GM10248 (cell line): ENCODE measurements around the gene EHHADH.

ENCODE experiments used
- CTCF ChIA-PET: fragments of 300-600 bp; sonication (Branson Sonifier 250); formaldehyde crosslinking; extraction: SDS; loops from one replicate; lab custom pipeline; 2021; ENCODE audit warnings: antibody characterized with exemption; lab: Yijun Ruan, JAX
- POLR2A ChIA-PET: fragments of 350-650 bp; sonication (Branson Sonifier 250); formaldehyde crosslinking; extraction: SDS; loops from one replicate; lab custom pipeline; 2020; ENCODE audit warnings: antibody characterized with exemption; lab: Yijun Ruan, JAX
- DNase-seq: peaks from one replicate; pipeline ENCODE4 v3.0.0; 2012; ENCODE audit errors: extremely low spot score
- TF ChIP-seq, protein P1 (sequence below): IDR thresholded peaks from 2 replicates; pipeline ENCODE4 v1.5.1; 2012; ENCODE audit warnings: mild to moderate bottlenecking, low read depth; ENCODE audit errors: extremely low read depth, missing control alignments, control extremely low read depth

Gene EHHADH

DNA sequence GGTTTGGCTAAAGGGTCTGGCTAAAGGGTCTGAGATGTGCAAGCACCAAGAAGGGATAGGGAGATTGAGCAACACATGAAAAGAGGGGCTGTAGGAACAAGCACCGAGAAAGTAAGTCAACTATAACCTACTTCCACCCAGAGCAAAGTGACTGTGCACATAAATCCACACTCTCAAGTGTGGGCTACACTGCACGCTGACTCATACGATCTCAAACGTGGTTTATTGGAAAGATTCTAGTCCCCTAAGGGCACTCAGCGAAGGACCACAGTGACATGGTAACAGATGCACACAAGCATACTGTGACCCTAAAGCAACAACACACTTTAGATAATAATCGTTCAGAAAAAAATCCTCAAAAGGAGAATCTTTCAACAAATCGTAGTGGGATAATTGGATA, 48.0 kb downstream of the EHHADH start:
- TF ChIP-seq, protein P1, sequence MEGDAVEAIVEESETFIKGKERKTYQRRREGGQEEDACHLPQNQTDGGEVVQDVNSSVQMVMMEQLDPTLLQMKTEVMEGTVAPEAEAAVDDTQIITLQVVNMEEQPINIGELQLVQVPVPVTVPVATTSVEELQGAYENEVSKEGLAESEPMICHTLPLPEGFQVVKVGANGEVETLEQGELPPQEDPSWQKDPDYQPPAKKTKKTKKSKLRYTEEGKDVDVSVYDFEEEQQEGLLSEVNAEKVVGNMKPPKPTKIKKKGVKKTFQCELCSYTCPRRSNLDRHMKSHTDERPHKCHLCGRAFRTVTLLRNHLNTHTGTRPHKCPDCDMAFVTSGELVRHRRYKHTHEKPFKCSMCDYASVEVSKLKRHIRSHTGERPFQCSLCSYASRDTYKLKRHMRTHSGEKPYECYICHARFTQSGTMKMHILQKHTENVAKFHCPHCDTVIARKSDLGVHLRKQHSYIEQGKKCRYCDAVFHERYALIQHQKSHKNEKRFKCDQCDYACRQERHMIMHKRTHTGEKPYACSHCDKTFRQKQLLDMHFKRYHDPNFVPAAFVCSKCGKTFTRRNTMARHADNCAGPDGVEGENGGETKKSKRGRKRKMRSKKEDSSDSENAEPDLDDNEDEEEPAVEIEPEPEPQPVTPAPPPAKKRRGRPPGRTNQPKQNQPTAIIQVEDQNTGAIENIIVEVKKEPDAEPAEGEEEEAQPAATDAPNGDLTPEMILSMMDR = no peak
- POLR2A ChIA-PET = no interaction called here
- DNase-seq = no peak
- CTCF ChIA-PET = no interaction called here

DNA sequence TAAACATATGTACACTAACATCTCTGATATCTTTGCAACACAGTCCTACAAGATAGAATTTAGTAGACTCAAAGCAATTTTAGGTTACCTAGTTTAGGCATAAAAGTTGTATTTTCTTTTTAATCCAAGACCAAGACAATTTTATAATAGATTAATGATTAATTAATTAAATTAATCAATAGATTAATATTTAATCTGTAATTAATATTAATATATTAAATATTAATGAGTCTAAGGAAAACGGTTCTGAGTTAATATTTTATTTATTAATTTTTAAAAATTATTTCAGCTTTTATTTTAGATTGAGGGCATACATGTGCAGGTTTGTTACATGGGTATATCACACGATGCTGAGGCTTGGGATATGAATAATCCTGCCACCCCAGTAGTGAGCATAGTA, 49.0 kb downstream of the EHHADH start:
- CTCF ChIA-PET = interaction anchor here (0.7 to 1.3 kb wide), 4 partner anchors 10 to 29 kb away, joined by 3 to 7 read pairs (median 4); no protein-coding TSS in a partner anchor
- TF ChIP-seq, protein P1 = no peak
- POLR2A ChIA-PET = no interaction called here

DNA sequence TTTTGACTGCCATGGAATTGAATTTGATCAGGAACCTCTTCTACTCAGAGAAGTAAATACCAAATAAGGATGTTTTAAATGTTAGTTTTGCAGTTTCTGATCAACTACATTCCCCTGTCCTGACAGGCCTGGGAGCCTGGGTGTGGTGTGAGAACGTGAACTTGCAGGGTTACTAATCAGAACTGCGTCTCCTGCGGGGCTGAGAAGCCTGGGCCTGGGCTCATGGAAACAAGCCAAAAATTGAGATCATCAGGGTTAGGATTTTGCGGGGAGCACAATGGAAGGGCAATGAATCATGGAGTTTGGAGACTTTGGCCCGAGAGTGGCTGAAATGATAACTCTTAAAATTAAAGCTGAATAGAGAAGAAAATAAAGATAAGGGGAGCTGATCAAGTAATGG, 53.2 kb downstream of the EHHADH start:
- DNase-seq = no peak
- TF ChIP-seq, protein P1 = no peak
- POLR2A ChIA-PET = no interaction called here
- CTCF ChIA-PET = interaction anchor here (1.0 to 1.9 kb wide), 2 partner anchors 14 to 24 kb away, joined by 3 to 6 read pairs; no protein-coding TSS in a partner anchor

More for the DNA sequence above, 49.0 kb downstream of the EHHADH start:
- DNase-seq = no peak

DNA sequence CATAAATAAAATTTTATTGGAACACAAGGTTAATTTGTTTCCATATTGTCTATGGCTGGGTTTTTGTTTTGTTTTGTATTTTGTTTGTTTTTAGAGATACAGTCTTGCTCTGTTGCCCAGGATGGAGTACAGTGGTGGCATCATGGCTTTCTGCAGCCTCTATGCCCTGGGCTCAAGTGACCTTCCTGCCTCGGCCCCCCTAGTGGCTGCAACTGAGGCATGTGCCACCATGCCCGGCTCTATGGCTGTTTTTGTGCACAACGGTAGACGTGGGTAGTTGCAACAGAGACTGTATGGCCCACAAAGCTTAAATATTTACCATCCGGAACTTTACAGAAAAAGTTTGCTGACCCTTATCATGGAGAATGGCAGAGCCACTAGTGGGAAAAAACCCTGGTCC, 54.2 kb downstream of the EHHADH start:
- CTCF ChIA-PET = interaction anchor here (1.0 to 1.9 kb wide), 2 partner anchors 15 to 23 kb away, joined by 3 to 6 read pairs; no protein-coding TSS in a partner anchor
- TF ChIP-seq, protein P1 = no peak
- no peak for DNase-seq
- POLR2A ChIA-PET = no interaction called here

DNA sequence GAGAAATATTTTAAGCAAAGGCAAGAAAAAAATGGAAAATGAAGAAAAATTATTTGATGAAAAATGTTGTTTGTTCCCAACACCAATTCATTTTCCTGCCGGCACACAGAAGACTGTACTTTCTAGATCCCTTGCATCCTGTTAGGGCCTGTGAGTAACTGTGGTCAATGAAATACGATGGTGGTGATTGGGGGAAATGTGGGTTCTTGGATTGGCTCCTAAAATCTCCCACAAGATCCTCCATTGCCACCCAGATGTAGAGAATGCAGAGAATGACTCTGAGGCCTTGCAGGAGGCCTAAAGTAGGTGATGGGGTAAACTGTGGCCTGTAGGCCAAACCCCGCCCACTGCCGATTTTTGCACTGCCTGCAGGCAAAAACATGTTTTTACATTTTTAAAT, 54.6 kb downstream of the EHHADH start:
- POLR2A ChIA-PET = no interaction called here
- TF ChIP-seq, protein P1 = no peak
- CTCF ChIA-PET = interaction anchor here (0.8 to 1.9 kb wide), 2 partner anchors 15 to 17 kb away, joined by 3 to 6 read pairs; no protein-coding TSS in a partner anchor
- DNase-seq = no peak

DNA sequence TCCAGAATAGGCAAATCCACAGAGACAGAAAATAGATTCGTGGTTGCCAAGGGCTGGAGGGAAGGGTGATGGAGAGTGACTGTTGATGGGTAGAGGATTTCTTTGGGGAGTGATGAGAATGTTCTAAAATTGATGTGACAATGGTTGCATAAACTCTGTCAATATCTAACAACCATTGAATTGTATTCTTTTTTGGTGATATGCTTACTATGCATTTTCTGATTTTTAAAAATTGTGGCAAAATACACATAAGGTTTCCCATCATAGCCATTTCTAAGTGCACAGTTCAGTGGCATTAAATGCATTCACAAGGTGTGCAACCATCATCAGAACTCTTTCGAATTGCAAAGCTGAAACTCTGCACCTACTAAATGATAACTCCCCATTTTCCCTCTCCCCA, 56.8 kb downstream of the EHHADH start:
- CTCF ChIA-PET = interaction anchor here (1.7 kb wide), 1 partner anchor 21 kb away, joined by 4 read pairs; no protein-coding TSS in a partner anchor
- POLR2A ChIA-PET = no interaction called here
- DNase-seq = no peak
- TF ChIP-seq, protein P1 = no peak

DNA sequence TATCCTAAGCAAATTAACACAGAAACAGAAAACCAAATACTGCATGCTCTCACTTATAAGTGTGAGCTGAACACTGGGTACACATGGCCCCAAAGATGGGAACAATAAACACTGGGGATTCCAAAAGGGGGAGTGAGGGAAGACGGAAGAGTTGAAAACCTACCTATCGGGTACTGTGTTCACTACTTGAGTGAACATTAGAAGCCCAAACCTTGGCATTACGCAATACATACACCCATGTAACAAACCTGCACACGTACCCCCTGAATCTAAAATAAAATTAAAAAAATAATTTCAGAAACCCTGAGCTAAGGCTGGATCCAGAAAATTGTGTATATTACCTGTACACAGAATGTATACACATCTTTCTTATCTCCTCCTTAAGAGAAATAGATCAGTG, 58.2 kb downstream of the EHHADH start:
- POLR2A ChIA-PET = no interaction called here
- CTCF ChIA-PET = interaction anchor here (1.2 kb wide), 1 partner anchor 20 kb away, joined by 3 read pairs; no protein-coding TSS in a partner anchor

More for the DNA sequence above, 58.2 kb downstream of the EHHADH start:
- DNase-seq = no peak
- TF ChIP-seq, protein P1 = no peak
